SK-N-MC (cell line): ENCODE data around the gene MED27.

ENCODE experiments used
- DNase-seq: peaks from one replicate; pipeline ENCODE4 v3.0.0-alpha.2; 2011; ENCODE audit warnings: low read depth, low spot score
- H3K27ac ChIP-seq: fragments of 200-600 bp; sonication (generic); 2 replicates; pipeline ENCODE4 v1.5.1; 2016; ENCODE audit warnings: mixed run types
- H3K36me3 ChIP-seq: fragments of 200-600 bp; sonication (generic); 2 replicates; pipeline ENCODE4 v1.6.1; 2017; ENCODE audit warnings: antibody characterized with exemption, low read length, mixed read lengths; ENCODE audit not compliant: insufficient read depth
- H3K4me3 ChIP-seq: fragments of 200-600 bp; sonication (generic); 2 replicates; pipeline ENCODE4 v1.5.1; 2016
- H3K9ac ChIP-seq: fragments of 200-600 bp; sonication (generic); 2 replicates; pipeline ENCODE4 v1.8.0; 2017; ENCODE audit warnings: mixed run types, mixed read lengths; ENCODE audit not compliant: insufficient read length
- H3K9me3 ChIP-seq: fragments of 200-600 bp; sonication (generic); 2 replicates; pipeline ENCODE4 v1.6.1; 2017; ENCODE audit warnings: low read depth, mild to moderate bottlenecking, antibody characterized with exemption, low read length, moderate library complexity, mixed read lengths
- EZH2 ChIP-seq: fragments of 200-600 bp; sonication (generic); IDR thresholded peaks from one replicate; pipeline ENCODE4 v1.6.1; 2017; ENCODE audit warnings: antibody characterized with exemption
- FOXP2 ChIP-seq: optimal IDR thresholded peaks from 2 replicates; pipeline ENCODE3; 2011; ENCODE audit warnings: mild to moderate bottlenecking, moderate library complexity; ENCODE audit not compliant: insufficient read depth; ENCODE audit errors: extremely low read length, control extremely low read depth
- POLR2AphosphoS5 ChIP-seq: IDR thresholded peaks from 2 replicates; pipeline ENCODE4 v1.6.1; 2012; ENCODE audit warnings: mild to moderate bottlenecking, low read depth, low read length, borderline replicate concordance

Gene MED27

DNA sequence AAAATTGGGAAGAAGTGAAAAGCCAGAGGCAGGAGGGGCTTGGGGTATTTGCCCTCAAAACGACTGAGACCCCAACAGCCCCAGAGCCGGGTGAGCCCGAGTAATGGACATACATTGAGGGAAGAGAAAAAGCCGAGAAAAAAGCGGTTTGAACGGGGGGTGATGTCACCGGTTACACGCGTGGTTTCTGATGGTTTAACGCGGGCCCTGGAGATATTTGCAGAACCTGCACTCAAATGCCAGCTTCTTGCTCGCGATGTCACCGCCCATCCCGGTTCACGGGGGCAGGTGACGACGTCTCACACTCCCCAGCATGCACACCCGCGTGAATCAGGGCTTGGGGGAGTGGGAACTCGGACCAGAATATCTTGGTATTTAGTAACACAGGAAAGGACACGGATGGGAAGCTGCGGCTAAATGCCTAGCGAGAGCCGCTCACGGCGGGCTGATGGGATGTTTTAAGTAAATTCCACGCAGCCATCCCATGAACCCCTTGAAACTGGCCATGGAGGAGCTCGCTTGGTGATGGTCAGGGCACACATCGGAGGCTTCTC lies 237.8 kb downstream of the MED27 start:
- H3K27ac ChIP-seq: no peak overlapping the region

DNA sequence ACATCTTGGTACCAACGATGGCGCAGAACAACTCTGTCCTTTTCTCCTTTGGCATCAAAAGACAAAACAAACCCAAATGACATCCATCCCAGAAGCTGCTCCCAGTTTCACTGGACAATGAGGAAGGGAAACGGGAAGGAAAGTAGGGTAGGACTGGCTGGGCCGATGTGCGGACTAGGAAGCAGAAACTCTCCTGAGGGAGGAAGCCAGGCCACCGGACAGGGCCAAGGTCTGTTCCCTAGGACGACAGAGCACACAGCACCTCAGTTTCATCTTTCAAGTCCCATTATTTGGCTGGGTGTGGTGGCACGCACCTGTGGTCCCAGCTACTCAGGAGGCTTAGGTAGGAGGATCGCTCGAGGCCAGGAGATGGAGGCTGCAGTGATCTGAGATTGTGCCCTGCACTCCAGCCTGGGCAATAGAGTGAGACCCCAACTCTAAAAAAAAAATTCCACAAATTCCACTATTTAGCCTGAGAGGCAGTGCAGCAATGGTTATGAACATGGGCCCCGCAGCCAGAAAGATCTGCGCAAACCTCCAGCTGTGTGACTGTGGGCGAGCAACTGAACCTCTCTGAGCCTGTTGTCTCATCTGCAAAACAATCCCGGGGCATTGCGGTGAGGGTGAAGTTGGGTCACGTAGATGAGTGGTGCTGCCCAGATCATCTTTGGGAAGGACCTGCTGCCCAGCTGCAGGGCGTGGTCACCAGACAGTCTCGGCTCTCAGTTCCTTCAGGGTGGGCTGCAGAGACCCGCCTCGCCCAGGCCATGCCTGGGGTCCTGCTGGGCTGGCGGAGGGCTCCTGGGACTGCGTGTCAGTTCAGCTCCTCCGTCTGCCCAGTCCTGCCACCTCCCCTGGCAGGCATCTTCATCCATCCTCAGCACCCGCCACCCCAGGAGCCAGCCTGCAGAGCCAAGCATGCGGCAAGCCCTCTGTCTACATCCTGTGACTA lies 238.6 kb downstream of the MED27 start:
- H3K4me3 ChIP-seq: no peak overlapping the region
- no peak for DNase-seq
- no peak overlapping the region for H3K9ac ChIP-seq
- no peak overlapping the region for H3K27ac ChIP-seq
- no peaks in the 10 kb centered on the region for H3K9me3 ChIP-seq
- TF ChIP-seq FOXP2 (no peak), POLR2AphosphoS5 (no peak), EZH2 (no peak)
- no peaks in the 10 kb centered on the region for H3K36me3 ChIP-seq

More for the DNA sequence above, 237.8 kb downstream of the MED27 start:
- H3K9me3 ChIP-seq: no peaks in the 10 kb centered on the region
- H3K9ac ChIP-seq: no peak overlapping the region
- no peak for DNase-seq
- no peaks in the 10 kb centered on the region for H3K36me3 ChIP-seq
- TF ChIP-seq POLR2AphosphoS5 (no peak), FOXP2 (no peak), EZH2 (no peak)
- H3K4me3 ChIP-seq: no peak overlapping the region

GRCh38 chr9:131840220-131840619 lies 239.4 kb downstream of the MED27 start:
- H3K27ac ChIP-seq: no peak overlapping the region
- TF ChIP-seq POLR2AphosphoS5: no peak
- TF ChIP-seq FOXP2: no peak
- no peak for TF ChIP-seq EZH2
- DNase-seq: no peak
- H3K9me3 ChIP-seq: no peaks in the 10 kb centered on the region
- no peak overlapping the region for H3K4me3 ChIP-seq
- H3K36me3 ChIP-seq: no peaks in the 10 kb centered on the region
- H3K9ac ChIP-seq: no peak overlapping the region

DNA sequence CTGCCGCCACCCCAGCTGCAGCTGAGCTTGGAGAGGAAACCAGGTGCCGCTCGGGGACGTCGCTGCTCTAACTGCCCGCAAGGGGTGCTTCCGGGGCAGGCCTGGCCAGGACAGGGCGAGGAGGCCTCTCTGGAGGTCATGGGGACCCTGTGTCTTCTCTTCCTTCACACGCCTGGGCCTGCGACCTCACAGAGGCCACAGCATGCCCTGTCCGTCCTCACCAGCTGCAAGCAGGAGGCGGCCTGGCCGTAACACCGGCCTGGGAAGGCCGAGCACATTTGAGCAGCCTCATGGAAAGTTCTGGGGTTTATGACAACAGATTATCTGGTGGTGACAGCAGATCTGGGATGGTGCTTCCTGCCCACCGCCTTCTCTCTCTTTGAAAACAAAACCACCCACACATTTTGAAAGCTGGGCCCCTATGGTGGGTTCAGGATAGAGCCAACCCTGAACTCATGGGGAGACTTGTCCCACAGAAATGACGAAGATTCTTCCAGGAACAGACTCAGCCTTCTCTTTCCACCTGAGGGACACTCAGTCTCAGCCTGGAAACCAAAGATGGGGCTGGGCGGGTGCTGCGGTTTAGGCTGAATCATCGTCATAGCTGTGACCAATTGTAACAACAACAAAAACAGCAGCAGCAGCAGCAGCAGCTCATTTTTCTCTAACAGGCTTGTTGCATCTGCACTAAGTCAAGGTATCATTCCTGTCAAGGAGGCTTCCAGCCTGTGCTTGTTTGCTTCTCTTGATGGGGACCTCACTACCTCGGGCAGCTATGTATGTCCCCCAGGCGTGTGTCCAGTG lies 240.2 kb downstream of the MED27 start:
- no peak for TF ChIP-seq FOXP2
- no peak for TF ChIP-seq POLR2AphosphoS5
- TF ChIP-seq EZH2: no peak
- no peaks in the 10 kb centered on the region for H3K9me3 ChIP-seq
- no peak for DNase-seq
- no peaks in the 10 kb centered on the region for H3K36me3 ChIP-seq
- no peak overlapping the region for H3K4me3 ChIP-seq
- no peak overlapping the region for H3K27ac ChIP-seq
- H3K9ac ChIP-seq: no peak overlapping the region

DNA sequence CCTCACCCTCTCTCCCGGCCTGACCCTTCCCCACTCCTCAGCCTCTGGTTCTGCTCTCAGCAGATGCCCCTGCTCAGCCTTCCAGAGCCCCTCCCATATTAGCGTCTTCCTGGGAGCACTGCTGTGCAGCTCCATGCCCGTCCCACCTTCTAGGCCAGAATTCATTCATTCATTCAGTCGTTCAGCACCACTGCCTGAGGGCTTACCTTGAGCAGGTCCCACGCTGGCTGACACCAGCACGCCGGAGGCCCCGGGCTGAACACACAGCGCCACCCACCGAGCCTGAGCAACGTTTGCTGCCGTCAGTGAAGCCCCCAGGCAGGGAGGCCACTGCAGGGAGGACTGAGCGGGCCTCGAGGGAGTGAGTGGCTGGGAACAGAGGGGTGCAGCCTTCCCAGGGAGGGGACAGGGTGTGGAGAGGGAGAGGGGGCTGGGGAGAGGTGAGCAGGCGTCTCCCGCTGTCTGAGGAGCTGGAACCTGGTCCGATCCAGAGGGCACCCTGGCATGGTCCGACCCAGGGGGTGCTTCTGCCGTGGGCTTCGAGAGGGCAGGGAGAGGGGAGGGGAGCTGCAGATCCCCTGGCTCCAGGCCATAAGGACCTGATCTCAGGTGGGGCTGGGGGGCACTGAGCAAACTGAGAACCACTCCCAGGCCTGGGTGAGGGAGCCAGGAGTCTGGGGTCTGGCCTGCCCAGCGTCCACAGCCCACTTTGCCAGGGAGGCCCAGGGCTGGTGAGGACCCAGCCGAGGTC lies 241.0 kb downstream of the MED27 start:
- Histone ChIP-seq H3K4me3 (no peak overlapping the region), H3K27ac (no peak overlapping the region), H3K9ac (no peak overlapping the region), H3K9me3 (no peaks in the 10 kb centered on the region), H3K36me3 (no peaks in the 10 kb centered on the region)
- TF ChIP-seq POLR2AphosphoS5: no peak
- no peak for TF ChIP-seq EZH2
- no peak for TF ChIP-seq FOXP2
- no peak for DNase-seq

DNA sequence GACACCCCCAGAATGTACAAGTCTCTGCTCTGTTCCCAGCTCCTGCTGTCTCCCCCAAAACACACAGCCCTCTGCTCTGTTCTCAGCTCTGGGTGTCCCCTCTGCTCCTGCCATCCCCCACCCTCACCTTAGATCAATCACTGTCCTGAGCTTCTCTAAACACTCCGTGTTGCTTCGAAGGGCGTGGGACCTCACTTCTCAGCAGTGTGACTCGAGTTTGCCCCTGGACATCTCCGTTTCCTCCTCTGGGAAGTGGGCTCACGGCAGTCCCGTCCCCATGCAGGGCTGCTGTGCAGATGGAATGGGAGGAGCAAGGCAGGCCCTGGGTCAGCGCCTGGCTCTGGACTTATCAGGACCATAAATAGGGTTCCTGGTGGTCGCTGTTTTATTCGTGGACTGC lies 241.8 kb downstream of the MED27 start:
- no peaks in the 10 kb centered on the region for H3K36me3 ChIP-seq
- H3K27ac ChIP-seq: no peak overlapping the region
- no peak overlapping the region for H3K4me3 ChIP-seq
- H3K9ac ChIP-seq: no peak overlapping the region
- H3K9me3 ChIP-seq: no peaks in the 10 kb centered on the region
- TF ChIP-seq EZH2 (no peak), FOXP2 (no peak), POLR2AphosphoS5 (no peak)
- no peak for DNase-seq

GRCh38 chr9:131837316-131837715 lies 242.4 kb downstream of the MED27 start:
- H3K9ac ChIP-seq: no peak overlapping the region
- H3K4me3 ChIP-seq: no peak overlapping the region
- no peaks in the 10 kb centered on the region for H3K9me3 ChIP-seq
- no peak overlapping the region for H3K27ac ChIP-seq
- no peaks in the 10 kb centered on the region for H3K36me3 ChIP-seq
- DNase-seq: no peak
- TF ChIP-seq EZH2: no peak
- TF ChIP-seq FOXP2: no peak
- no peak for TF ChIP-seq POLR2AphosphoS5

- Histone ChIP-seq H3K9ac (no peak overlapping the region), H3K36me3 (no peaks in the 10 kb centered on the region), H3K4me3 (no peak overlapping the region), H3K27ac (no peak overlapping the region), H3K9me3 (no peaks in the 10 kb centered on the region)
- TF ChIP-seq FOXP2: no peak
- no peak for TF ChIP-seq POLR2AphosphoS5
- no peak for TF ChIP-seq EZH2
- DNase-seq: no peak
Observed at GRCh38 chr9:131836607-131837315, 242.9 kb downstream of the MED27 start.
